Measurements from ENCODE around the gene HIVEP3. TPM values are rescaled to one million over a fixed set of nuclear protein-coding genes. Genes with fewer than 3 reads are reported as not detected.

HIVEP3 gene
- total and polyA plus RNA-seq, 2 donors (not counting 1 experiment from before 2014, with no cell fraction given): 2.0 to 5.1 TPM

DNA sequence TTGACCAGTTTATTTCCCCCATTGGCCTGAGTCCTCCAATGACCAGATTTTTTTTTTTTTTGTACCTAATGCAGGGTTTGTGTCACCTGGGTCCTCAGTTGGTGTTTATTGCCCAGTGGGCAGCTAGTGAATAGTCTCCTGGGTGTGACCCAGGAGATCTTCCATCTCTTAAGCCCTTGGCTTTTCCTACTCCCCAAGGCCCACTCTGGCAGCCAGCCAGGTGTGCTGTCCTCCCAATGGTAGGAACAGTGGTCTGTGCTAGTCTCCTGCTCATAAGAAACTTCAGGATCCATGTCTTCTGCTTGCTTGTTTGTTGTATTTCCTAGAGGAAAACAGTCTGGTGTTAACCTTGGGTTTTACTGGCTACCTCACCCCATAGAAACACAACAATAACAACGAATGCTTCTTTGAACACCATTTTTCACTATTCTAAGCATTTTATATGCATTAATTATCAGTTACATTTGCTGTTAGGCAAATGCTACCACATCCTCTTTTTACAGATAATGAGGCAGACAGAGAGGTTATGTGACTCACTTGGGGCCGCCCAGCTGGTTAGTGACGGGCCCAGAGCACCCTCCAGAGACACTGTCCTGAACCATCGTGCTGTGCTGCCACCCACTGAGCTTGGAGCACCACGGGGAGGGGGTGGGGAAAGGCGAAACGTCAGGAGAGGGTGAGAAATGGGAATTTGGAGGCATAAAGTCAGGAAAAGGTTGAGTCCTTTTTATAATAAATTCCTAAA, 107.5 kb downstream of the HIVEP3 start:
- Histone ChIP-seq H3K79me2 (ENCODE audit: control insufficient read depth, insufficient read depth, low read length) (no peaks in the 10 kb centered on the region), H3K4me1 (ENCODE audit: control insufficient read depth in 2 of 2, insufficient read depth in 2 of 2, low read length in 2 of 2) (peaks cover 24 to 37% of the 10 kb centered on the region in 2 donors), H4K20me1 (ENCODE audit: control insufficient read depth, insufficient read depth, low read length, poor library complexity, severe bottlenecking) (no peaks in the 10 kb centered on the region), H3K9ac (ENCODE audit: low read length) (no peak overlapping the region), H3K9me3 (ENCODE audit: control extremely low read depth in 1 of 3, control insufficient read depth in 2 of 3, insufficient read depth in 1 of 3, low read length in 2 of 3) (no peaks in the 10 kb centered on the region), H3K4me3 (ENCODE audit: control extremely low read depth in 1 of 5, extremely low read depth in 1 of 5, insufficient read depth in 1 of 5, low read depth in 2 of 5, low read length in 4 of 5) (no peak overlapping the region), H3K36me3 (replicated peaks in 1 of 2; ENCODE audit: control extremely low read depth in 1 of 2, control insufficient read depth in 1 of 2, extremely low read depth in 1 of 2, insufficient read depth in 2 of 2, low read length in 1 of 2) (no peaks in the 10 kb centered on the region), H3K27me3 (replicated peaks in 1 of 4; ENCODE audit: control extremely low read depth in 1 of 4, control insufficient read depth in 3 of 4, insufficient read depth in 4 of 4, low read length in 3 of 4) (no peaks in the 10 kb centered on the region), H2AFZ (ENCODE audit: insufficient read depth, low read depth, low read length, poor library complexity, severe bottlenecking) (no peak overlapping the region), H3K27ac (ENCODE audit: low read length in 2 of 2) (no peak overlapping the region), H3K4me2 (replicated peaks; ENCODE audit: low read depth, low read length, poor library complexity, severe bottlenecking) (no peak overlapping the region)
- ChIA-PET CTCF (interaction anchor here (1.0 to 2.6 kb wide), 9 partner anchors 9 to 237 kb away, joined by 3 to 20 read pairs (median 4); no protein-coding TSS in a partner anchor), POLR2A (interaction anchor here (0.7 to 1.0 kb wide), 2 partner anchors 32 to 89 kb away, joined by 3 to 4 read pairs; no protein-coding TSS in a partner anchor)
- intact Hi-C loops (cut with micrococcal nuclease): no loop called here
- H3K9me3 Mint-ChIP-seq (ENCODE audit: insufficient read depth): no peaks in the 10 kb centered on the region
- DNase-seq: peak; percentile 50
- H3K4me1 Mint-ChIP-seq: peaks cover 39% of the 10 kb centered on the region
- peak overlapping the region; percentile 62 for H3K27ac Mint-ChIP-seq
- TF ChIP-seq EZH2 (IDR thresholded peaks at IDR 0.05; ENCODE audit: borderline replicate concordance, insufficient read depth, low read depth, low read length, poor library complexity, severe bottlenecking): no peak
- TF ChIP-seq, protein P1, sequence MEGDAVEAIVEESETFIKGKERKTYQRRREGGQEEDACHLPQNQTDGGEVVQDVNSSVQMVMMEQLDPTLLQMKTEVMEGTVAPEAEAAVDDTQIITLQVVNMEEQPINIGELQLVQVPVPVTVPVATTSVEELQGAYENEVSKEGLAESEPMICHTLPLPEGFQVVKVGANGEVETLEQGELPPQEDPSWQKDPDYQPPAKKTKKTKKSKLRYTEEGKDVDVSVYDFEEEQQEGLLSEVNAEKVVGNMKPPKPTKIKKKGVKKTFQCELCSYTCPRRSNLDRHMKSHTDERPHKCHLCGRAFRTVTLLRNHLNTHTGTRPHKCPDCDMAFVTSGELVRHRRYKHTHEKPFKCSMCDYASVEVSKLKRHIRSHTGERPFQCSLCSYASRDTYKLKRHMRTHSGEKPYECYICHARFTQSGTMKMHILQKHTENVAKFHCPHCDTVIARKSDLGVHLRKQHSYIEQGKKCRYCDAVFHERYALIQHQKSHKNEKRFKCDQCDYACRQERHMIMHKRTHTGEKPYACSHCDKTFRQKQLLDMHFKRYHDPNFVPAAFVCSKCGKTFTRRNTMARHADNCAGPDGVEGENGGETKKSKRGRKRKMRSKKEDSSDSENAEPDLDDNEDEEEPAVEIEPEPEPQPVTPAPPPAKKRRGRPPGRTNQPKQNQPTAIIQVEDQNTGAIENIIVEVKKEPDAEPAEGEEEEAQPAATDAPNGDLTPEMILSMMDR (IDR thresholded peaks at IDR 0.05): no peak
- no peaks in the 10 kb centered on the region for H3K27me3 Mint-ChIP-seq
- WGBS (ENCODE audit: insufficient coverage): 13% methylated on average over 3 of the region's 7 CpGs
- ATAC-seq (ENCODE audit: low read depth): peak; percentile 79
- H3K4me3 Mint-ChIP-seq: peak overlapping the region; percentile 38

- Histone ChIP-seq H3K79me2 (ENCODE audit: control insufficient read depth, insufficient read depth, low read length) (no peaks in the 10 kb centered on the region), H3K4me3 (ENCODE audit: control extremely low read depth in 1 of 5, extremely low read depth in 1 of 5, insufficient read depth in 1 of 5, low read depth in 2 of 5, low read length in 4 of 5) (no peak overlapping the region), H3K4me2 (replicated peaks; ENCODE audit: low read depth, low read length, poor library complexity, severe bottlenecking) (no peak overlapping the region), H3K4me1 (ENCODE audit: control insufficient read depth in 2 of 2, insufficient read depth in 2 of 2, low read length in 2 of 2) (peaks cover 31 to 45% of the 10 kb centered on the region in 2 donors), H3K9ac (ENCODE audit: low read length) (no peak overlapping the region), H2AFZ (ENCODE audit: insufficient read depth, low read depth, low read length, poor library complexity, severe bottlenecking) (no peak overlapping the region), H3K36me3 (replicated peaks in 1 of 2; ENCODE audit: control extremely low read depth in 1 of 2, control insufficient read depth in 1 of 2, extremely low read depth in 1 of 2, insufficient read depth in 2 of 2, low read length in 1 of 2) (no peaks in the 10 kb centered on the region), H3K9me3 (ENCODE audit: control extremely low read depth in 1 of 3, control insufficient read depth in 2 of 3, insufficient read depth in 1 of 3, low read length in 2 of 3) (no peaks in the 10 kb centered on the region), H3K27me3 (replicated peaks in 1 of 4; ENCODE audit: control extremely low read depth in 1 of 4, control insufficient read depth in 3 of 4, insufficient read depth in 4 of 4, low read length in 3 of 4) (no peaks in the 10 kb centered on the region), H3K27ac (ENCODE audit: low read length in 2 of 2) (no peak overlapping the region), H4K20me1 (ENCODE audit: control insufficient read depth, insufficient read depth, low read length, poor library complexity, severe bottlenecking) (no peaks in the 10 kb centered on the region)
- H3K9me3 Mint-ChIP-seq (ENCODE audit: insufficient read depth): no peaks in the 10 kb centered on the region
- ATAC-seq (ENCODE audit: low read depth): peak; percentile 25
- no peak overlapping the region for H3K27ac Mint-ChIP-seq
- H3K4me1 Mint-ChIP-seq: peaks cover 46% of the 10 kb centered on the region
- intact Hi-C loops (cut with micrococcal nuclease): no loop called here
- DNase-seq: peak; percentile 60
- H3K27me3 Mint-ChIP-seq: no peaks in the 10 kb centered on the region
- POLR2A ChIA-PET: interaction anchor here (1.0 kb wide), 1 partner anchor 89 kb away, joined by 3 read pairs; no protein-coding TSS in a partner anchor
- no peak overlapping the region for H3K4me3 Mint-ChIP-seq
- CTCF ChIA-PET: interaction anchor here (1.7 to 2.6 kb wide), 3 partner anchors 8 to 236 kb away, joined by 5 to 20 read pairs (median 11); no protein-coding TSS in a partner anchor
- TF ChIP-seq, protein P1 (IDR thresholded peaks at IDR 0.05): no peak
- no peak for TF ChIP-seq EZH2 (IDR thresholded peaks at IDR 0.05; ENCODE audit: borderline replicate concordance, insufficient read depth, low read depth, low read length, poor library complexity, severe bottlenecking)
Measured at GRCh38 chr1:41810446-41810845, 108.3 kb downstream of the HIVEP3 start.
